Prostate gland (tissue), 2 donors: ENCODE data around the gene SULT4A1. TPM values are rescaled to one million over a fixed set of nuclear protein-coding genes. Genes with fewer than 3 reads are reported as not detected.

Experiments used
- DNase-seq: peaks from one replicate; pipeline ENCODE4 v3.0.0-alpha.2; 2019; ENCODE audit warnings: low spot score
- H3K27ac ChIP-seq, 2 donors: fragments of 200-600 bp; sonication (generic); 2 replicates each; pipeline ENCODE4 v1.5.1; 2017 to 2019
- H3K27me3 ChIP-seq: fragments of 200-600 bp; sonication (generic); replicated peaks from 2 replicates; pipeline ENCODE4 v1.5.1; 2019; ENCODE audit not compliant: insufficient read depth
- H3K36me3 ChIP-seq, 2 donors: fragments of 200-600 bp; sonication (generic); 1 replicate in 1 of 2; 2 replicates in 1 of 2; pipeline versions ENCODE4 v1.5.1 to v1.8.1; 2017 to 2019
- H3K4me1 ChIP-seq: fragments of 200-600 bp; sonication (generic); replicated peaks from 2 replicates; pipeline ENCODE4 v1.5.1; 2019
- H3K4me3 ChIP-seq, 2 donors: fragments of 200-600 bp; sonication (generic); 2 replicates each; pipeline ENCODE4 v1.5.1; 2017 to 2019
- H3K9me3 ChIP-seq: fragments of 200-600 bp; sonication (generic); 2 replicates; pipeline ENCODE4 v1.5.1; 2017
- CTCF ChIP-seq, 4 experiments: fragments of 200-600 bp in 2 of 4; fragments of 450-650 bp in 2 of 4; sonication (generic) in 2 of 4; IDR thresholded peaks; 1 replicate in 3 of 4; 2 replicates in 1 of 4; pipeline ENCODE4 v1.5.1; 2016 to 2019; ENCODE audit warnings: antibody characterized with exemption in 4 of 4, mild to moderate bottlenecking in 2 of 4, moderate library complexity in 2 of 4
- POLR2A ChIP-seq: fragments of 450-650 bp; IDR thresholded peaks from one replicate; pipeline ENCODE4 v1.6.1; 2016; ENCODE audit warnings: antibody characterized with exemption, mild to moderate bottlenecking
- POLR2AphosphoS5 ChIP-seq: sonication (generic); formaldehyde crosslinking; IDR thresholded peaks from one replicate; pipeline ENCODE4 v1.6.1; 2017; ENCODE audit warnings: antibody characterized with exemption
- WGBS: methylation state at CpG from one replicate; pipeline ENCODE4 v1.1.5; 2018; 5-methylcytosine and 5-hydroxymethylcytosine counted together
- intact Hi-C: fragments of 100-400 bp; cut with DNase I; formaldehyde crosslinking; loops from one replicate; pipeline ENCODE4 v1.14.2; 2022
- total RNA-seq, 2 donors: library from RNA; depleted of rRNA; stranded (reverse); fragments of >200 nt; gene quantifications; one replicate each; pipeline ENCODE4 v1.1.0, GENCODE V29; 2016

The SULT4A1 gene
- total RNA-seq, 2 donors from 2014 or later: 0.14 to 3.3 TPM

- Histone ChIP-seq H3K4me1 (no peaks in the 10 kb centered on the region), H3K4me3 (no peak overlapping the region), H3K27me3 (peaks cover 10% of the 10 kb centered on the region), H3K27ac (no peak overlapping the region), H3K36me3 (no peaks in the 10 kb centered on the region), H3K9me3 (no peaks in the 10 kb centered on the region)
- DNase-seq: no peak
- WGBS: 89% methylated on average over 7 of the region's 7 CpGs
- intact Hi-C loops: no loop called here
- TF ChIP-seq POLR2AphosphoS5 (no peak), CTCF (IDR thresholded peaks at IDR 0.05) (no peak), POLR2A (no peak)
Measured at GRCh38 chr22:43859176-43859575, 3.1 kb downstream of the SULT4A1 start.

GRCh38 chr22:43858156-43858895 is 4.0 kb downstream of the SULT4A1 start:
- peaks cover 5% of the 10 kb centered on the region for H3K27me3 ChIP-seq
- H3K4me1 ChIP-seq: no peaks in the 10 kb centered on the region
- WGBS: 78% methylated on average over 11 of the region's 11 CpGs
- H3K4me3 ChIP-seq: no peak overlapping the region
- no peak for DNase-seq
- no peaks in the 10 kb centered on the region for H3K9me3 ChIP-seq
- no peak overlapping the region for H3K27ac ChIP-seq
- no peak for TF ChIP-seq CTCF (IDR thresholded peaks at IDR 0.05)
- TF ChIP-seq POLR2AphosphoS5: no peak
- TF ChIP-seq POLR2A: no peak
- intact Hi-C loops: no loop called here
- no peaks in the 10 kb centered on the region for H3K36me3 ChIP-seq

- no peak for DNase-seq
- Histone ChIP-seq H3K27ac (no peak overlapping the region), H3K9me3 (no peaks in the 10 kb centered on the region), H3K36me3 (no peaks in the 10 kb centered on the region), H3K27me3 (peaks cover 5% of the 10 kb centered on the region), H3K4me1 (no peaks in the 10 kb centered on the region), H3K4me3 (no peak overlapping the region)
- TF ChIP-seq POLR2AphosphoS5 (no peak), POLR2A (no peak), CTCF (IDR thresholded peaks at IDR 0.05) (no peak)
- intact Hi-C loops: no loop called here
Measured at GRCh38 chr22:43857367-43857766, 4.9 kb downstream of the SULT4A1 start.

- 98% methylated on average over 4 of the region's 4 CpGs for WGBS
- TF ChIP-seq POLR2A: no peak
- no peak for TF ChIP-seq POLR2AphosphoS5
- TF ChIP-seq CTCF (IDR thresholded peaks at IDR 0.05): no peak
- Histone ChIP-seq H3K9me3 (no peaks in the 10 kb centered on the region), H3K27me3 (peaks cover 7% of the 10 kb centered on the region), H3K4me1 (no peaks in the 10 kb centered on the region), H3K27ac (no peak overlapping the region), H3K4me3 (no peak overlapping the region), H3K36me3 (no peaks in the 10 kb centered on the region)
- intact Hi-C loops: no loop called here
- no peak for DNase-seq
Measured at GRCh38 chr22:43855431-43855830, 6.9 kb downstream of the SULT4A1 start.

- Histone ChIP-seq H3K36me3 (no peaks in the 10 kb centered on the region), H3K4me1 (no peaks in the 10 kb centered on the region), H3K4me3 (no peak overlapping the region), H3K9me3 (no peaks in the 10 kb centered on the region), H3K27ac (no peak overlapping the region), H3K27me3 (peaks cover 7% of the 10 kb centered on the region)
- no peak for DNase-seq
- TF ChIP-seq POLR2AphosphoS5 (no peak), CTCF (IDR thresholded peaks at IDR 0.05) (no peak), POLR2A (no peak)
- WGBS: 82% methylated on average over 13 of the region's 13 CpGs
- intact Hi-C loops: no loop called here
Measured at GRCh38 chr22:43854786-43855271, 7.5 kb downstream of the SULT4A1 start.
